GM18499 (cell line): ENCODE measurements around the gene SUGCT.

Source experiments
- ATAC-seq: cut with Tn5 transposase; IDR thresholded peaks from one replicate; pipeline ENCODE4 v1.9.1; 2021; ENCODE audit warnings: moderate number of reproducible peaks; ENCODE audit not compliant: insufficient read depth, unreplicated experiment

Gene SUGCT

DNA sequence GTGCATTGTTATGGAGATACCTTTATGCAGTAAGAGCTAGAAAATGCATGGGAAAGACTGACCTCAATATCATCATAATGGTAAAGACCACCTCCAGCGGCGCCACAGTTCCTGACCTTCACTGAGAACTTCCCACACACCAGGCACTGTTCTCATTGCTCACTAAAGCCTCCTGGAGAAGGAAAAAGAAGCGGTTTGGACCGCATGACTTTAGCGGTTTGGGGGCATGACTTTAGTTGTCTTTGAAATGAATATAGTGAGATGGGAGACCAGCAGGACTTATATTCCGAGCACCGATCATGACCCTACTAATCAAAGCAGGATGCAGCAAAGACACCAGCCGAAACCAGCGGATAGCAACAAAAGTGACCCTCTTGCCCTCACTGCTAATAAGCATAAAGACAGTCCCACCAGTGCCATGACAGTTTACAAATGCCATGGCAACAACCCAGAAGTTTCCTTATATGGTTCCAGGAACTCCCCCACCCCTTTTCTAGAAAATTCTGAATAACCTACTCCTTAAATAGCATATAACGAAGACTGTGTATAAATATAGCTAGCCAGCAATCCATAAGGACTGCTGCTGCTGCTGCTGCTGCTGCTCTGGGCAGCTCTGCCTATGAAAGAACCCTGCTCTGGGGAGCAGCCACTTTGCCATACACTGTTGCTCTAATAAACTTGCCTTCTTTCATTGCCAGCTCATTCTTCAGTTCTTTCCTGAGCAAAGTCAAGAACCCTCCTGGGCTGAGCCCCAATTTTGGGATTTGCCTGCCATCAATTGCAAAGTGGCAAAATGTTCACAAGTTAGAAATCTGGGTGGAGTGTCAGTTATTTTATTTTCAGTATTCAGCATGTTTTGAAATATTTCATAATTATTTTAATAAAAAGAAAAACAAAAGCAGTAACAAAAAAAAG is 694.1 kb downstream of the SUGCT start:
- ATAC-seq, result no peak

GRCh38 chr7:40833191-40833887 is 698.5 kb downstream of the SUGCT start:
- no peak for ATAC-seq

GRCh38 chr7:40833888-40834234 is 699.1 kb downstream of the SUGCT start:
- no peak for ATAC-seq

GRCh38 chr7:40836218-40836617 is 701.4 kb downstream of the SUGCT start:
- no peak for ATAC-seq

GRCh38 chr7:40839881-40840280 is 705.1 kb downstream of the SUGCT start:
- ATAC-seq, result no peak

GRCh38 chr7:40840990-40841389 is 706.2 kb downstream of the SUGCT start:
- ATAC-seq, result no peak

GRCh38 chr7:40842641-40843040 is 707.8 kb downstream of the SUGCT start:
- ATAC-seq, result no peak

DNA sequence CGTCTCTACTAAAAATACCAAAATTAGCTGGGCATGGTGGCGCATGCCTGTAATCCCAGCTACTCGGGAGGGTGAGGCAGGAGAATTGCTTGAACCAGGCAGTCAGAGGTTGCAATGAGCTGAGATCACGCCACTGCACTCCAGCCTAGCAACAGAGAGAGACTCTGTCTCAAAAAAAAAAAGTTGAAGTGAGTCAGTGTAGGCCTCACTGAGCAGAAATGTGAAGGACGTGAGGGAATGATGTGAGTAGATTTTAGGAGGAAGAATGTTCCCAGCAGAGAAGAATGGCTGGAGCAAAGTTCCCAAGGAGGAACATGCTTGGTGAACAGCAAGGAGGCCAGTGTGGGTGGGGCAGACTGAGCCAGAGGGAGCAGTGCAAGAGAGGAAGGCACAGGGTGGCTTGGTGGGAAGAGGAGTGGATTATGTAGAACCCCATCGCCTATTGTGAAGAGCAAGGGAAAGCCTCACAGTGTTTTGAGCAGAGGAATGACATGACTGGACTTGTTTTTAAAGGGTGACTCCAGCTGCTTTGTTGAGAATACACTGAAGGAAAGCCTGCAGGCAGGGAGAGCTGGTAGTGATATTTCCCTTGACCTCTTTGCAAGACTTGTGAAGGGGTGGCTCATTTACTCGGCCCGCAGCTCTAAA is 708.7 kb downstream of the SUGCT start:
- no peak for ATAC-seq

DNA sequence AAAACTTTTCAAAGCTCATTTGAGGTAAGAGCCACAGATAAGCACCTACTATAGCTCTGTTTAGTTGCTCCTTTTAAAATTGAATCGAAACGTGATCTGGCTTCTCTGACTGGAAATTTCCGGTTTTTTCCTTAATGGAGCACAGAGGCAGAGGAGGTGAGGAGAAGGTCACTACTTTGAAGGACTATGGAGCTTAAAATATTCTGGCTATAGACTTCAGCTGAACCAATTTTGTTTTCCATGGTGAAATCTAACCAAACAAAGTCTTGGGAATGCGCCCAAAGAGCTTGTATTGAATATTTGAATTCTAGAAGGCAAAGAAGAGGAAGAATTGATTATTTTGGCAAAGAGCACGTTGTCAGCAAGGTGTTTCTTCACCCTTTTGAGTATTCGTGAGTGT is 711.1 kb downstream of the SUGCT start:
- ATAC-seq, result no peak

DNA sequence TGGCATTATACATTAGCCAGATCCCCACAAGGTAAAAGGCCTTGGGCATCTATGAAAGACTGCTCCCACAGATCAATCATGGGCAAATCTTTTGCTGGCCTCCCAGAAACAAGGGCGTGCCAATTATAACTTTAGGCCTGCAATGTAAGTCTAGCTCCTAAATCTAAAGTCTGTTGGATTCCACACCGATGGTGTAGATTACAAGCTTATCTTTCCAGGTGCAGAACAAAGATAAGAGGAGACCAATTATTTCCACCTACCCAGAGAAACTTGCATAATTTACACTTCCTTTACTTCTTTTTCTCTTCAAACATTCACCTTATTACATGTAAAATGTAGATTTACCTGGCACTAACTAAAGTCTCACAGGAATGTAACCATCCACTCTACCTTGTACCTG is 713.1 kb downstream of the SUGCT start:
- ATAC-seq, result no peak

GRCh38 chr7:40848541-40849221 is 713.9 kb downstream of the SUGCT start:
- no peak for ATAC-seq

DNA sequence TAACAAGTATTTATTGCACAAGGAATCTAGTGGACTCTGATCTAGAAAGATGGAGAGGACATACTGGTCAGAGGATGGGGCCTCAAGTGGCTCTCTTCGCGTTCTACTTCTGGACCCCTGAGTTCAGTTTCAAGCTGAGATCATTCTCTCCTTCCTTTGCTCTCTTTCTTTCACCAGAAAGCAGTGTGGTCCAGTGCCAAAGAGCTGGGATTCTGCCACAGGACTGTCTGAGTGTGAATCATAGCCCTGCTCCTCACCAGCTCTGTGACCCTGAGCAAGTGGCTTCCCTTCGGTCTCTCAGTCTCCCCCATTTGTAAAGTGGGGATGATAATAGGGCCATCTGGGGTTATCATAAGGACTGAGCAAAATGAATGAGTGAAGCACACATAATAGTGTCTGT is 715.2 kb downstream of the SUGCT start:
- no peak for ATAC-seq

DNA sequence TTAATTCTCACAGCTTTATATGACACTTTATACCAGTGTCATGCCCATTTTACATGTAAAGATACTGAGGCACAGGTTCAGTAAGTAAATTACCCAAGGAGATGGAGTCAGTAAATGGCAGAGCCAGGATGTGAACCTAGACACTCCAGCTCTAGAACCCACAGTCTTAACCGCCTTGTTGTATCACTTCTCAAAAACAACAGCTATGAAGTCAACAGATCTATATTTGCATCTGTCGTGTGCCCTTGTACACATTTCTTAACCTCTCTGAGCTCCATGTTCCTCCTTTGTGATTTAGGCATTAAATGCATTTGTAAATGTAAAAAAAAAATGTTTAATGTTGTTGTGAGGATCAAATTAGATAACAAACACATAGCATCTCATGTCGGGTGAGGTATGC is 716.2 kb downstream of the SUGCT start:
- ATAC-seq, result no peak

GRCh38 chr7:40859076-40859475 is 724.3 kb downstream of the SUGCT start:
- ATAC-seq, result no peak

GRCh38 chr7:40859965-40860543 is 725.2 kb downstream of the SUGCT start:
- no peak for ATAC-seq

DNA sequence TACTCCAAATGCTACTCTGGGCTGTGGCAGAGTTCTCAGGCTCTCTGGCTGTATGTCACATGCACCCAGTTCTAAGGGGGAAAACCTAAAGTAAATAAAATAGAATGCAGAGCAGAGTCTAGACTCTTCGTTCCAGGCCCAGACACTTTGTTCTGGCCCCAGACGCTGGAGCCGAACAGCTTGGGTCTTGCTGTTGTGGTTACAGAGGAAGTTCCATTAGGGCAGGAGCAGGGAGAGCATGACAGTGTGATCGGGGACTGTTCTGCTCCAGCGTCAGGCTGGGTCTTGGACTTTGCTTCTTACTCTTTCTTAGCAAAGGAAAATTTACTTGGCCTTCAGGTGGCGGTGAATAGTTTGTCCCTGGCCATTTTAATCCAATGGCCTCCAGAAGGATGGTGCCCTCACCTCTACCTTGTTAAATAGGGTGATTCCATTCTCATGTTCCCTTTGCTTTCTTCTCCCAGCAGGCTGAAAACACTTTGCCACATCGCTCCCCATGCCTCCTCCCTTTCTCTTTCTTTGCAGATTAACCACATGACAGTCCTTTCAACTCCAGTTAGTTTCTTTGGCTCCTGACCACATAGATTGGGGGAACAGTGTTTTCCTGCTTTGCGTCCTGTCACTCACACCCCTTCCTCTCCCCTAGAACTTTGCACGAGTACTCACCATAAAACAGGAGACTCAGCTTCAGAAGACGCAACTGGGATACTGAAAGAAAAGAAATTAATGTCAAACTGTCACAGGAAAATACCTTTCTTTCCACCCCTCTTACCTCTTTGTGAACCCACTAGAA is 730.8 kb downstream of the SUGCT start:
- no peak for ATAC-seq

- ATAC-seq, result no peak
These were observed 731.8 kb downstream of the SUGCT start for GRCh38 chr7:40866601-40867000.

DNA sequence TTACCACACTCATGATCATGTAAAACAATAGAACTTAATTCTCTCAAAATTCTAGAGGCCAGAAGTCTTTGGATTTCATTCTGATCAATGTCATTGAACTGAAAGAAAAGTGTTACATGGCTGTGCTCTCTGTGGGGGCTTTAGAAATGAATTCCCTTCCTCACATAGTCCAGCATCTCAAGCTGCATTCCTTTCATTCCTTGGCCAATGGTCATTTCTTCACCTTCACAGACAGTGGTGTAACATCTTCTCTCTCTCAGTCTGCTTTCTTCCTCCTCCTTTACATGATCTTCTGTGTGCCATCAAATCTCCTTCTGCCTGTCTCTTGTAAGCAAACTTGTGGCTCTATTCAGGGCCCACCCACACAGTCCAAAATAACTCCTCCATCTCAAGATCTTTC is 735.3 kb downstream of the SUGCT start:
- no peak for ATAC-seq

DNA sequence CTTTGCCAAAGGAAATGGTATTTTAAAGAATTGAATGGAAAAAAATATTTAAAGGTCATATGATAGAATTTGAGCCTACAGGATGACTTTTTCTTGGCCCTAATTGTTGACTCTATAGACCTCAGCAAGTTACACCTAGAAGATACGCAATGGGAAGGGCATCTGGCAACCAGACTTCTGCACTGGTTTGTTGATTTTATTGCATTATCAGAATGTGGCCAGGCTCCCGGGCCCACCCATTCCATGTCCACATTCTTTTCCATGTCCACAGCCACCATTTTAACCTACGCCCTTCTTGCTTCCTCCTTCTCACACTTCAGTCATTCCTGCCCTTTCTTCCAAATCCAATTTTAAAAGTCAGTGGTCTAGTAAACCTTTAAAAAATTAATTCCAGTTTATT is 738.4 kb downstream of the SUGCT start:
- no peak for ATAC-seq

GRCh38 chr7:40874756-40875155 is 740.0 kb downstream of the SUGCT start:
- no peak for ATAC-seq
